A172 (cell line): ENCODE measurements around the gene DNAH7. TPM values are rescaled to one million over a fixed set of nuclear protein-coding genes. Genes with fewer than 3 reads are reported as not detected.
"Not testable (repeated sequence)": the region's sequence is repeated elsewhere in the genome, so short reads cannot be mapped to it uniquely, and the experiment has no call there.

Experiments
- DNase-seq: peaks from one replicate; pipeline ENCODE4 v3.0.0-alpha.2; 2015; ENCODE audit warnings: low spot score
- total RNA-seq: library from RNA; depleted of rRNA; stranded (reverse); fragments of >200 nt; shearing (Covaris generic); gene quantifications from 2 replicates; pipeline ENCODE4 v1.2.3, GENCODE V29; 2014

The DNAH7 gene
- total RNA-seq, 1 experiment from 2014 or later = 0.40 TPM

DNA sequence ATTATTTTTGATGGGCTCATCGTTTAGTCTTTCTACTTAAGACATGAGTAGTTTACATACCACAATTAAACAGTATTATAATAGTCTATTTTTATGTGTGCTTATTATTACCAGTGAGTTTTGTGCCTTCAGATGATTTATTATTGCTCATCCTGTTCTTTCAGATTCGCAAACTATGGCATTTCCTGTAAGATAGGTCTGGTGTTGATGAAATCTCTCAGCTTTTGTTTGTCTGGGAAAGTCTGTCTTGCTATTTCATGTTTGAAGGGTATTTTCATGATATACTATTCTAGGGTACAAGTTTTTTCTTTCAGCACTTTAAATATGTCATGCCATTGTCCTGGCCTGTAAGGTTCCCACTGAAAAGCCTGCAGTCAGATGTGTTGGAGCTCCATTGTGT lies 101.3 kb downstream of the DNAH7 start:
- DNase-seq = no peak

DNA sequence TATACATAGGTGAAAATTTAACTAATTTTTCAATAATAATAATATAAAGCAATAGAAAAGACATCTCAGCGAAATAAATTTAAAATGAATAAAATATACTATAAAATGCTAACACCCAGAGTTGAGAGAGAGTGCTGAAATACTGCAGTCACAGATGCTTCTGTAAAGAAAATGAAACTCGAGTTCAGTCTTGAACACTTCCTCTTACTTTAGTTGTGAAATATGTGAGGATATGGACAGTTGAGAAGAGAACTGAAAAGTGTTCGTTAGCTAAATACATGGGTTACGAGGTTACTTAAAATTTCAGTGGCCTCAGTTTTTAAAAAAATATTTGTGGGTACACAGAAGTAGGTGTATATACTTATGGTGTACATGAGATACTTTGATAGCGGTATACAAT lies 106.8 kb downstream of the DNAH7 start:
- no peak for DNase-seq

DNA sequence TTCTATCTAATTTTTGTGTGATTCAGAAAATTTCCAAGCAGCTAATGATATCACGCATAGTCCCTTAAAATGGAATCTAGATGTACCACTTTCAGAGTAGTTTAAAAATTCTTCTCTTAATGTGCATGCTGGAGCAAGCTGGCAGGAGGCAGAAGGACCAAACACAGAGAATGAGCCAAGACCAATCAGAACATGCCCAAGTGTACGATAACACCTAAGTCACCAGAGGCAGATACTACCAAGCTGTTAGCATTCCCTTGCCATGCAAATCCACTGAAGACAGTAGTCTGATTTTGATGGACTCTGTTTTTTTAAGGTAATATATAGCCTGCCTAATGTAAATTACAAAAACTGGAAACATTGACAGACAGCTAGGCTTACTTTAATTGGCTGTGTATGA lies 109.3 kb downstream of the DNAH7 start:
- no peak for DNase-seq

DNA sequence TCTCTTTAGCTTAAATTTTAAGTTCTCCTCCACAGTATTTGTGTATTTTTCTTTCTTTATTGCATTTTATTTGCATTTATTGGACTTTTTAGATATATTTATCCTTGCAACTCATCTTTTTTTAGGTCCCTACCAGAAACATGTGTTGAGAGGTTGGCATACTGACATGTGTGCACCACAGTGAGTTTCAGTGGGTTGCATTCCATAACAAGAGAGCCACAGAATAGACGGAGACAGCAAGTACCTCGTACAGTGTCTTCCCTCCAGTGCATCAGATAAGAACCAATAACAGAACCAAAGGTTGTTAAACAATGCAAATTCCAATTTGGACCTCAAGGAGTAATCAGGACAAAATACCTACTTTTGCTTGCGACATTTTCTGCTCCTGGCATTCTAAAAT lies 111.9 kb downstream of the DNAH7 start:
- no peak for DNase-seq

DNA sequence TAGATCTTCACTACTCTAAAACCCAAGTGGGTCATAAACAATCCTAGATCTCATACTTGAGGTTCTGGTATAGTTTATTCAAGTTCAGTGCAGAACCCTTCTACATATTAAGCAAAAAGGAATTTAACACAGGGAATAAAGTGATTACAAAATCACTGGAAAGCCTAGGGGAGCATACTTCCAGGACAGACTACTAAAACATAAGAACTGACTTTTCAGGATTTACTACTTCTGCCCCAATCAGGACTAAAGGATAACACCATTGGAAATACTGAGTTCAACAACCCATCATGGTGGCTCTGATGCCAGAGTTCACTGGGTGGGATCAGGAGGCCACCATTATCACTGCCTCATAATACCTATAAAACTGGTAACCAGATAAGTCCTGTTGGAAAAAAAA lies 123.6 kb downstream of the DNAH7 start:
- no peak for DNase-seq

DNA sequence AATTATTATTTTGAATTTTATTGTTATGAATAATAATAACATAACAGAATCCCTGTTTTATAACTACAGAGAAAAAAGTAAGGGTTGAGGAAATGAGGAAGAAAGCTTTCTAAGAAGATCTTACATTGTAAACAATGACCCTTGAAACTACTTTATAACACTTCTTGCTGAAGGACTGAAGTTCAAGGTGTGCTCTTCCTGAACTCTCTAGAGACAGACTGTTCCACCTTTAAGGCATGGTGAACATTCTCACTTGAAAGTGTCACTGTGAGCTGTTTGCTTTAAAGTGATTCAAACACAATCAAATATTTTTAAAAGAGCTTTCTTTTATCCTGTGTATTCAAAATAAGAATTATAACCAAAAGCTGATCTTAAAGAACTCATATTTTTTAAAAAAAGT lies 131.5 kb downstream of the DNAH7 start:
- DNase-seq = no peak

DNA sequence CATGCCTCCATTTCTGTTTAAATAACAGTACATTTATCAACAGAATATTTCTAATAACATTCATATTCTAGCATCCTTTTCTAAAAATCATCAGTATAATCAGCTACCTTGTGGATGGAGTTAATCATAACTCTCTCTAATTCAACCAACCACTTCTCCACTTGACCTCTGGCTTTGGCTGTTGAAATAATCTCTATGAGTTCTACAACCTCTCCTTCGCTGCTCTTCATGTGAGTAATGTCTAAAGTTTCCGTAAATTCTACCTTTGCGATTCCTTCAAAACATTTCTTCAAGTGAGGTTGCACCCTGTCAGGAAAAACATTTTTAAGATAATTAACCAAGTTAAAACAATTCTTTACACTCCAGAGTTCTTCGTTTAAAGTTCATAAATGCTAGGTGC lies 134.2 kb downstream of the DNAH7 start:
- DNase-seq = no peak

DNA sequence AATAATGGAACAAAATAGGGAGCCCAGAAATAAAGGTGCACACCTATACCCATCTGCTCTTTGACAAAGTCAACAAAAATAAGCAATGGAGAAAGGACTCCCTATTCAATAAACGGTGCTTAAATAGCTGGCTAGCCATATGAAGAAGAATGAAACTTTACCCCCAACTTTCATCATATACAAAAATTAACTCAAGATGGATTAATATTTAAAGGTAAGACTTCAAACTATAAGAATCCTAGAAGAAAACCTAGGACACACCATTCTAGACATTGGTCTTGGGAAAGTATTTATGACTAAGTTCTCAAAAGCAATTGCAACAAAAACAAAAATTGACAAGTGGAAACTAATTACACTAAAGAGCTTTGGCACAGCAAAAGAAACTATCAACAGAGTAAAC lies 139.1 kb downstream of the DNAH7 start:
- no peak for DNase-seq

DNA sequence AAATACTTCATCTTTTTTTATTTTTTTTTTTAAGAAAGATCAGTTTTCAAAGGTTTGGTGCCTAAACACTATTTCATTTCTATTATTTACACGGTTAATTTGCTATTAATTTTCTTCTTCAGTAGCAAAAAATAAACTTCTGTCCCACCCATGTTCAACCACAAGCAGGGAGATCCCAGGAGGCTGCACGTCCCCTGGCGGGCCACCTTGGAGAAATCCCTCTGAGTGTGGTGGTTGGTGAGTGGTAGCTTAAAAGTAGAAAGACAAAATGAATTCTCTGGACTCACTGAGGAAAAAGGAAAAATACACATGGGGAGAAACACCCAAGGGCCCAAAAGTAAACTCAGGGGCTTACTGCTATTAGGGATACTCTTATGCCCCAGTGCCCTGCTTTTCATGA lies 143.5 kb downstream of the DNAH7 start:
- DNase-seq = no peak

DNA sequence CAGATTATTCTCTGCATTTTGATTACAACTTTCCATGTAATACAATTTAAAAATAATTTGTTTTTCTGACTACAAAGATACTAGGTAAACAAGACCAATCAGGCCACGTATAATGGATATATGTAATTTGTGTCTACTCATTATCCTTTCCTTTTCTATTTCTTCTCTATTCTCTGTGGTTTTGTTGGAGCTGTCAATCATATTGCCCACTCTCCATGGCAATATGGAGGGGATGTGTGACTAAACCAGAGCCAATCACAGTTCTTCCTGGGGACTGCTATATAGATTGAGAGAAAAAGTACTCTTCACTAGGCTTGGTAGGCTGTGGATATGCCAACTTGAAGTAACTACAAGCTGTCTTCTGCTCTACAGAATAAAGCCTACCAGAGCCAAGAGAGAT lies 144.7 kb downstream of the DNAH7 start:
- DNase-seq = no peak

DNA sequence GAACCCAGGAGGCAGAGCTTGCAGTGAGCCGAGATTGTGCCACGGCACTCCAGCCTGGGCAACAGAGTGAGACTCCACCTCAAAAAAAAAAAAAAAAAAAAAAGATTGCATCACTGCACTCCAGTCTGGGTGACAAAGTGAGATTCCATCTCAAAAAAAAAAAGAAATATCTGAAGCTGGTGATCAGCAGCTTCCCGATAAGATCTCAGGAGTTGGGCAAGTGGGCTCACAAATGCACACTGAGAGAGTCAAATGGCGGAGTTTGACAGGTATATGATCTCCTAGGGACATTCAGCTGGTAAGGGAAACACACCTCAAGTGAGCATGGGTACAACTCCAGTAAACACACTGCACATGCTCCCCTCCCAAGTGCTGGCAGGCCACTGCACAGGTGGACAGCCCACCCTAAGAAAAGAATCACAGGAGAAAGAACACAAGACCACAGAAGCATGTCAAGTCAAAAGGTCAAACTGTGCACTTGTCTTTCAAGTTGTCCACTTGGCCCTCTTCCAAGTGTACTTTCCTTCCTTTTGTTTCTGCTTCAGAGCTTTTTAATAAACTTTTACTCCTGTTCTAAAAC lies 151.5 kb downstream of the DNAH7 start:
- DNase-seq = not testable (repeated sequence)

DNA sequence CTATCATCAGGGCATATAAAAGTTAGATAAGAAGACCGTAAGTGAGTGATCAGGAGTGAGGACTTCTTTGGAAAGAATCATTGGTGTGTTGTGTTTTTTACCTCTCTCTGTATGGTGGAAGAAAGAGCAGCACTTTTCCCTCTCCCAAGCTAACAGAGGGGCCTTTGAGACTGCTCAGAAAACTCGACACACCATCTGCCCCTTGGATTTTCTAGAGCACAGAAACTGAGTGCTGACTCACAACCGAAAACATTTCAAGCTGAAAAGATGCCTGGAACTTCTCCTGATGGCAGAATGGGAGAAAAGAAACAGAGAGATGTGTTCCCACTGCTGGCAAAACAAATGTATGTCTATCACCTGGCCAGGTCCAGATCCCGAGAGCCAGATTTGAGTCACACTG lies 156.6 kb downstream of the DNAH7 start:
- no peak for DNase-seq

DNA sequence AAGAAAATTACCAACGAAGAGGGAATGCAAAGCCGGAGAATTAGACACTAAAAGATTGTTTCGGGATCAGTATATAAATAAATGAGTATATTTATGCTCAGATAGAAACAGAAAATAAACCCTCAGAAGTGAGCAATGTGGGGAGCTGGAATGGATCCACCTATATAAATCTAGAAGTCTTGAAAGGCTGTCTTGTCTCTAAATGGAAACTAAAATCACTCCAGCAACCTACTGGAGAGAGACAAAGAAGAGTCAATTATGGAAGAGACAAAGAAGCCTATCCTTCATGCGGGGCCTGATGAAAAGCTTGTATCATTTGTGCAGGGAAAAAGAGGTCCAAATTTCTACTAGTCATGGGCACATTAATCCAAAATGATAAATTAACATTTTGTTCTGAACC lies 158.1 kb downstream of the DNAH7 start:
- DNase-seq = no peak

DNA sequence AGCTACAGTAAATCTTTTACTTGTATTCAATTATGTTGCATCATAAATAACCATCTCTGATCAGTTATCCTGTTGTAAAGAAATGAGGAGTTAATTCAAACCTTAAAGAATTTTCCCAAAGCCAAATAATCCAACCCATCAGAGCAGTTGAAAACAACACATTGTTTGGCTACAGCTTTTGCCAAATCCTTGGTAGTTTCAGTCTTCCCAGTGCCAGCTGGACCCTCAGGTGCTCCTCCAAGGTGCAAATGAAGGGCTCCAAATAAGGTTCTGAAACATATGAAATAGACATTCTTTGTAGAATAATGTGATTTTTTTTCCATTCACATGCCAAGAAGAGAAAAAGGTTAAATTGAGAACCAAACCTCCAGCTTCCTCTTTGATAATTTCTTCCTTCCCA lies 158.7 kb downstream of the DNAH7 start:
- DNase-seq = no peak

DNA sequence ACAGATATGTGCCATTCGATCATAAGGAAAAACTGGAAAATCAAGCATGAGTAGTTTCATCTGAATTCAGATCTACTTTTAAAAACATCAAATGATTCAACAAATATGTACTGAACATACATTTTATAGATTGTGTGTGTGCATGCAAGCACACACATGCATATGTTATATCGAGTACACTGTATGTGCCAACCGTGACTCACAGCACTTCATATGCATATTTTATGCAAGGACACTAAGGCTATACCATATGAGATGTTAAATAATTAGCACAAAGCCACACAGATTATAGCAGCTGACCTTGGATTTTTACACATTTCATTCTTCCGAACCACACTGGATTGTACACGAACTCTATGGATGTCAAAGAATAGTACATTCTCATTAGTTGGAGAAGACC lies 161.2 kb downstream of the DNAH7 start:
- DNase-seq = no peak

DNA sequence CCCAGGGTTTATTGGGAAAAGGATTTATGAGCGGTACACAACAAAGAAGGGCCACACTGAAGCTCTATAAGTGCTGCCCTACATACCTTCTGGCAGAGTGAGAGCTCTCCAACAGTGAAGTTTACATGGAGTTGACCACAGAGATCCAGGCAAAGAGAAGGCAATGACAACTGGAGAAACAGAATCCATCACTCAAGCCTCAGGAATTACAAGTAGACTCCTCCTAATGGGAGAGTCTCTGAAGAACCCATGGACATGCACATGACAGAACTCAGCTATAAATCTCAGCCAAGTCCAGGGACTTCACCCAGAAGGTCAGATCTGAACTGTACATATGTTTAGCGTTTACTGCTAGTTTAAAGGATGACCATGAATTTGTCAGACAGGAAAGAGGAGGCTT lies 164.7 kb downstream of the DNAH7 start:
- no peak for DNase-seq

DNA sequence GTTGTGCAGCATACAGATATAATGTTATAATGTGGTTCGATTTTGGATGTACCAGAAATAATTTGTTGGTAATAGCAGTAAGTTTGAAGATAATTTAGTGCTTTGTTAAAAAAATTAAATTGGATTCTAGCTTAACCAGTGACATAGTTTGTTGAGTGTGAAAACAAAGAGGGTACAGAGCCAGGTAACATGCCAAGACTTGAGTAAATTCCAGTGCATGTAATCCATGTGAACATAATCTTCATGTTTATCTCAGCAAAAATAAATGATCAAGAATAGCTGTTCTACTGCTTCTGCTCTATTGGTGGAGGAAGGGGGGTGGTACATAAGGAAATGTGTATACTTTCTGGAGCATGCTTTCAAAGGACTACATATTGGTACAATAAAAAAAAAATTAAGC lies 165.8 kb downstream of the DNAH7 start:
- no peak for DNase-seq

DNA sequence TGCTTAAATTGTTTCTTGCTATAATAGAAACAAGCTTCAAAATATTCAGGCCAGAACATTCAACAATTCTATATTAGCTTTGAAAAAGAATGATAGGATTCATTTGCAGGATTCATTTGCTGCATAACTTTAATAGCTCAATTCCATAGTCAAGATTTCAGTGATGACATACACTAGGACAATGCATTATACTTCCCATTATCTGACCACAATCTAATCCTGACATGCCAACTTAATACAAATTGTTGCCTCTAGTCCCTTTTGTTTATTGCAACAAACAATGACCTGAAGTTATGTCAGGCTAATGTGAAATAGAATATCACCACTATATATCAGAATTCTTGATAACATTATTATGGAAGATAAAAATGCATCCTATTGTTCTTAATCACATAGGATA lies 169.4 kb downstream of the DNAH7 start:
- peak; percentile 28 for DNase-seq

DNA sequence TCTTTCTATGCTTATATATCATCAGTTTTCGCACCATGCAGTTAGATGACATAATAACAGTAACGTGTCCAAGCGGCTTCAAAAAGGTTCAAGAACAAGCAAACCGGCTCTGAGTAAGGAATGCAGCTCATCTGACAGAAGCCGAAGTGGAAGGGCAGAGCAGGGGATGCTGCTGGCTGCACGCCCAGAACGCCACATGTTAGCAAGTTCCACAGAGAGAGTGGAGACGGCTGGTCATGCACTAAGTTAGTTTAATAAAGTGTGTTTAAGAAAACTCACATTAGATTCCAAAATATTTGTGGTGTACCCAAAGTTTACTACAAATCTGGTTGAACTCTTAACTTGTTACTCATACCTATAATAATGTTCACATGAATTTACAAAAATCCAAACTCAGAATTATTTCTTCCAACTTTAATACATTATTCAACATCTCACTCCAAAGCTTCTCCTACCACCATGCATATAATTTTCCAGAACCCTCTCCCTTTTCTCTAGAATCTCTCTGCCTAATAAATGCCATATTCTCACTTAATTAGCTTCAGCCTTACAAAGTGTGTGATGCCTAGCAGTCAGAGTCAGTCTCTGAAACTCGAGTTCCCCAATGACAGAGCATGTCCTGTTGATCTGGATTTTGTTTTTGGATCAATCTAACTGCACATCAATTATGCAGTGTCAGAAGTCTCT lies 170.0 kb downstream of the DNAH7 start:
- DNase-seq = peak; percentile 93

DNA sequence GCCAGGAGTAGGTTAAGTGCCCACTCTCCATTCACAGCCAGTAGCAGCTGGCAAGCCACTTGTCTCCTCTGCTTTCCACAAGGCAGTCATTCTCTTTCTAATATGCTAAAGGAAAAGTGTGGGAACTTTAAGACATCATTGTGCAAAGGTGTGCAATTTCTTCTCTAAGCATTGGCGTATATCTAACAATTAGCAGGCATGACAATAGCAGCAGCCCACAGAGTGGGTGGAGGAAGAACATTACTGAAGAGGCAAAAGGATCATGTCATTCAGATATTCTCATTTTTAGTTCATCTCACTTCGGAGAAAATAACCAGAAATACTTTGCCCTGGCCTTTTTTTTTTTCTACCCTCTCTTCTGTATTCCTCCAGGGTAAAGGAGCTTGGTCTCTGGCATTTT lies 177.6 kb downstream of the DNAH7 start:
- no peak for DNase-seq

DNA sequence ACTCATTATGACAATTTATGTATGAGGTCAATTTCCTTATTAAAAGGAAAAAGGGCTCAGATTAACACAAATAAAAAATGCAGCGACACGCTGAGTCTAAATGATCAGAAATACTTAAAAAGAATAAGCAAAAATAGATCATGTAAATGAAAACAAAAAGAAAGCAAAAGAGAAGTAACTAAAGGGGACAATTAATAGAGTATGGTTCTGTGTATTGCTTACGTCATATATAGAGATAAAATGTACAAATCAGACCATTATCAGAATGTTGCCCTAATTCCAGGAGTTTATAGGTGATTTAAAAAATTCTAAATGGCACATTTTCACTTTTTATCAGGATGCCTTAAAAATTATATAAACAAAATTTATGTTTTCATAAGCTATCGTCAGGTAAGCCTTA lies 189.5 kb downstream of the DNAH7 start:
- no peak for DNase-seq

DNA sequence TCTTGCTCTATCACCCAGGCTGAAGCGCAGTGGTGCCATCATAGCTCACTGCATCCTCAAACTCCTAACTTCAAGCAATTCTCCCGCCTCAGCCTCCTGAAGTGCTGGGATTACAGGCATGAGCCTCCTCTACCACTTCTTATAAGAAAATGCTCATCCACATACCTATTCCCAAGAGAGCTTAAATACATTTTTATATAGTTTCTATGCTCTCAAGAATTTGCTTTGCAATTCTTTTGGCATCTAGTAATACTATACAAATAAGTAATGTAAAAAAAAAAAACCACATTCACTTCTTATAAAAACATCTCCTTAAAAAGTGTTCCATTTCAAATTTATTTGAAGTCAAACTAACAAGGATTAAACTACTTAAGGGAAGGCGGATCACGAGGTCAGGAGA lies 197.3 kb downstream of the DNAH7 start:
- DNase-seq = no peak

DNA sequence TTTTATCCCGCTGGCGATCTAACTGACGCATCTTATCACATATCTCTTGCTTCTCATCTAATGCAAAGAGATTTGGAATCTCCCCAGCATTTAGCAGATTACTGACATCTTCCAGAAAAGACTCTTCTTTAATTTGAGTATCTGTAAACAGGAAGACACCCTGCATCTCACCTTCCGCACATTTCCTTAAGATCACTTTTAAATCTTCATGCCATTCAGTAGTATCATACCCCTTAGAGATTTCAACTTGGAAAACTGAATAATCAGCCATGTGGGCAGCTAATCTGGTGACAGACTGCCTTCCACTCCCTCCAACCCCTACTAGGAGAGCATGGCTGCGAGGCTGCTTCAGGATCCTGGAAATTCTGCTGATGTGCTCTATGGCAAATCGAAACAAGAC lies 204.3 kb downstream of the DNAH7 start:
- DNase-seq = no peak

DNA sequence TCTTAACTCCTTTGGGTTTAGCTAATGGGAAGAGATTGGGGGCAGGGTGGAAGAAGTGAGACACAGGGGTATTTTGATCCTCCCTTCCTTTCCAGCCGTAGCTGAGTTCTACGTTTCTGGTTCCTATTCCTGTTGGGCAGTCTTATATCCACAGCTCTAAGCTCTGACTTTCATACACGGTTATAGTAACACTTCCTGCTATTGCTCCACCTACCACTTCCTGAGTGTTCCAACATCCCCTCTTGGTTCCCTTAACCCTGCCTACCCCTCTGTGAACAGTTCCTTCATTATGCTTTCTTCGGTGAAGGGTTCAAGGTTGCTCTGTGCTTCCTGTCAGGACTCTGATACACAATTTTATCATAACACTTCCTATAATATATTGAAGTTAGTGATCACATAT lies 205.1 kb downstream of the DNAH7 start:
- no peak for DNase-seq
